Progenitor cell of endocrine pancreas (in vitro differentiated cells): Measurements from ENCODE around the gene CCDC200. TPM values are rescaled to one million over a fixed set of nuclear protein-coding genes. Genes with fewer than 3 reads are reported as not detected.
"Not testable (repeated sequence)": the region's sequence is repeated elsewhere in the genome, so short reads cannot be mapped to it uniquely, and the experiment has no call there.

Experiments used
- DNase-seq: peaks from one replicate; pipeline ENCODE4 v3.0.0; 2021; ENCODE audit warnings: low spot score; ENCODE audit not compliant: unreplicated experiment
- H3K27ac Mint-ChIP-seq: 2 replicates; pipeline ENCODE4 v1.8.0; 2021; ENCODE audit warnings: mild to moderate bottlenecking, moderate library complexity, mixed read lengths
- H3K27me3 Mint-ChIP-seq: 2 replicates; pipeline ENCODE4 v1.8.0; 2021; ENCODE audit warnings: mixed read lengths
- H3K36me3 Mint-ChIP-seq: 2 replicates; pipeline ENCODE4 v1.8.0; 2022; ENCODE audit warnings: mixed read lengths; ENCODE audit not compliant: insufficient read depth
- H3K4me1 Mint-ChIP-seq: 2 replicates; pipeline ENCODE4 v1.8.0; 2021; ENCODE audit warnings: low read depth, mixed read lengths
- H3K4me3 Mint-ChIP-seq: 2 replicates; pipeline ENCODE4 v1.8.0; 2021; ENCODE audit warnings: low read depth, mild to moderate bottlenecking, moderate library complexity, mixed read lengths
- H3K9me3 Mint-ChIP-seq: 2 replicates; pipeline ENCODE4 v1.8.0; 2021; ENCODE audit warnings: low read depth, mixed read lengths
- total RNA-seq: library from RNA; stranded (reverse); gene quantifications from 2 replicates; pipeline ENCODE4 v1.2.1, GENCODE V29; 2021
- TF ChIP-seq, protein P1 (sequence below): fragments of 200-600 bp; sonication (generic); IDR thresholded peaks from one replicate; pipeline ENCODE4 v1.5.0; 2021; ENCODE audit warnings: antibody characterized with exemption, mild to moderate bottlenecking; ENCODE audit not compliant: unreplicated experiment

CCDC200 gene
- total RNA-seq, 1 donor from 2014 or later: not detected

DNA sequence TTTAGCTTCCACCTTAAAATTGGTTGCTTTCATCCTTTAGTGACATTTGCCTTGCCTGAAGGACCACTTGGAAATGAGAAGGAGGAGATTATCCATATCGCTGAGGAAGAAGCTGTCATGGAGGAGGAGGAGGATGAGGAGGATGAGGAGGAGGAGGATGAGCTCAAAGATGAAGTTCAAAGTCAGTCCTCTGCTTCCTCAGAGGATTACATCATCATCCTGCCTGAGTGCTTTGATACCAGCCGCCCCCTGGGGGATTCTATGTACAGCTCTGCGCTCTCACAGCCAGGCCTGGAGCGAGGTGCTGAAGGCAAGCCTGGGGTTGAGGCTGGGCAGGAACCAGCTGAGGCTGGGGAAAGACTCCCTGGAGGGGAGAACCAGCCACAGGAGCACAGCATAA is 28.3 kb downstream of the CCDC200 start:
- Mint-ChIP-seq H3K27me3 (no peaks in the 10 kb centered on the region), H3K4me1 (no peaks in the 10 kb centered on the region), H3K36me3 (peaks cover 36% of the 10 kb centered on the region), H3K9me3 (no peaks in the 10 kb centered on the region), H3K4me3 (no peak overlapping the region), H3K27ac (no peak overlapping the region)
- no peak for DNase-seq
- TF ChIP-seq, protein P1, sequence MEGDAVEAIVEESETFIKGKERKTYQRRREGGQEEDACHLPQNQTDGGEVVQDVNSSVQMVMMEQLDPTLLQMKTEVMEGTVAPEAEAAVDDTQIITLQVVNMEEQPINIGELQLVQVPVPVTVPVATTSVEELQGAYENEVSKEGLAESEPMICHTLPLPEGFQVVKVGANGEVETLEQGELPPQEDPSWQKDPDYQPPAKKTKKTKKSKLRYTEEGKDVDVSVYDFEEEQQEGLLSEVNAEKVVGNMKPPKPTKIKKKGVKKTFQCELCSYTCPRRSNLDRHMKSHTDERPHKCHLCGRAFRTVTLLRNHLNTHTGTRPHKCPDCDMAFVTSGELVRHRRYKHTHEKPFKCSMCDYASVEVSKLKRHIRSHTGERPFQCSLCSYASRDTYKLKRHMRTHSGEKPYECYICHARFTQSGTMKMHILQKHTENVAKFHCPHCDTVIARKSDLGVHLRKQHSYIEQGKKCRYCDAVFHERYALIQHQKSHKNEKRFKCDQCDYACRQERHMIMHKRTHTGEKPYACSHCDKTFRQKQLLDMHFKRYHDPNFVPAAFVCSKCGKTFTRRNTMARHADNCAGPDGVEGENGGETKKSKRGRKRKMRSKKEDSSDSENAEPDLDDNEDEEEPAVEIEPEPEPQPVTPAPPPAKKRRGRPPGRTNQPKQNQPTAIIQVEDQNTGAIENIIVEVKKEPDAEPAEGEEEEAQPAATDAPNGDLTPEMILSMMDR: no peak

- Mint-ChIP-seq H3K9me3 (no peaks in the 10 kb centered on the region), H3K4me3 (no peak overlapping the region), H3K36me3 (peaks cover 35% of the 10 kb centered on the region), H3K27me3 (no peaks in the 10 kb centered on the region), H3K27ac (no peak overlapping the region), H3K4me1 (no peaks in the 10 kb centered on the region)
- DNase-seq: no peak
- TF ChIP-seq, protein P1: no peak
Observed at GRCh38 chr17:43199633-43200032, 28.8 kb downstream of the CCDC200 start.

DNA sequence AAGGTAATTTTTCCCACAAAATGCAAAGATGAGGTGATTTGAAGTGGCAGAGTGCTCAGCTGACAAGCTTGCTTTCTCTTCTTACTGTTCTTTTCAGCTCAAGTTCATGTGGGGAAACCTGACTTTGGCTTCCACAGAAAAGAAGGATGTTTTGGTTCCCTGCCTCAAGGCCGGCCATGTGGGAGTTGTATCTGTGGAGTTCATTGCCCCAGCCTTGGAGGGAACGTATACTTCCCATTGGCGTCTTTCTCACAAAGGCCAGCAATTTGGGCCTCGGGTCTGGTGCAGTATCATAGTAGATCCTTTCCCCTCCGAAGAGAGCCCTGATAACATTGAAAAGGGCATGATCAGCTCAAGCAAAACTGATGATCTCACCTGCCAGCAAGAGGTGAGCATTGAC is 35.2 kb downstream of the CCDC200 start:
- Mint-ChIP-seq H3K36me3 (peaks cover 32% of the 10 kb centered on the region), H3K27me3 (no peaks in the 10 kb centered on the region), H3K9me3 (no peaks in the 10 kb centered on the region), H3K27ac (no peak overlapping the region), H3K4me3 (no peak overlapping the region), H3K4me1 (no peaks in the 10 kb centered on the region)
- TF ChIP-seq, protein P1: no peak
- DNase-seq: no peak

DNA sequence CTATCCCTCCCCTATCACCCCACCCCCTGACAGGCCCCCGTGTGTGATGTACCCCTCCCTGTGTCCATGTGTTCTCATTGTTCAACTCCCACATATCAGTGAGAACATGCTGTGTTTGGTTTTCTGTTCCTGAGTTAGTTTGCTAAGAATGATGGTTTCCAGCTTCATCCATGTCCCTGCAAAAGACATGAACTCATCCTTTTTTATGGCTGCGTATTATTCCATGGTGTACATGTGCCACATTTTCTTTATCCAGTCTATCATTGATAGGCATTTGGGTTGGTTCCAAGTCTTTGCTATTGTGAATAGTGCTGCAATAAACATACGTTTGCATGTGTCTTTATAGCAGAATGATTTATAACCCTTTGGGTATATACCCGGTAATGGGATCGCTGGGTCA is 41.8 kb downstream of the CCDC200 start:
- not testable (repeated sequence) for H3K9me3 Mint-ChIP-seq, H3K4me1 Mint-ChIP-seq, H3K27me3 Mint-ChIP-seq, DNase-seq, H3K27ac Mint-ChIP-seq, H3K4me3 Mint-ChIP-seq
- H3K36me3 Mint-ChIP-seq: peaks cover 25% of the 10 kb centered on the region

DNA sequence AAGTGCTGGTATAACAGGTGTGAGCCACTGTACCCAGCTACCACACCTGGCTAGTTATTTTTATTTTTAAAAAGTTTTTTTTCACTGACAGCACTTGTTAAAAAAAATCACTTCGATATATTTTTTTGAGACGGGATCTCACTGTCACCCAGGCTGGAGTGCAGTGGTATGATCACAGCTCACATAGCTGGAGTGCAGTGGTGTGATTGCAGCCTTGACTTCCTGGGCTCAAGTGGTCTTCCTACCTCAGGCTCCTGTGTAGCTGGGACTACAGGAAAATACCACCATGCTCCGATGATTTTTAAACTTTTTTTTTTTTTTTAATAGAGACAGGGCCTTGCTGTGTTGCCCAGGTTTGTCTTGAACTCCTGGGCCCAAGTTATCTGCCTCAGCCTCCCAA is 44.5 kb downstream of the CCDC200 start:
- Mint-ChIP-seq H3K27ac (no peak overlapping the region), H3K27me3 (no peaks in the 10 kb centered on the region), H3K9me3 (no peaks in the 10 kb centered on the region), H3K36me3 (peaks cover 17% of the 10 kb centered on the region), H3K4me1 (no peaks in the 10 kb centered on the region), H3K4me3 (no peak overlapping the region)
- TF ChIP-seq, protein P1: no peak
- no peak for DNase-seq

- H3K9me3 Mint-ChIP-seq: no peaks in the 10 kb centered on the region
- peaks cover 11% of the 10 kb centered on the region for H3K36me3 Mint-ChIP-seq
- H3K27ac Mint-ChIP-seq: peak overlapping the region; percentile 89
- DNase-seq: no peak
- H3K4me3 Mint-ChIP-seq: peak overlapping the region; percentile 17
- TF ChIP-seq, protein P1: no peak
- H3K4me1 Mint-ChIP-seq: peaks cover 26% of the 10 kb centered on the region
- no peaks in the 10 kb centered on the region for H3K27me3 Mint-ChIP-seq
Observed at GRCh38 chr17:43176119-43176570, 52.3 kb downstream of the CCDC200 start.
